Progenitor cell of endocrine pancreas (in vitro differentiated cells): ENCODE results near the gene MAFF. TPM values are rescaled to one million over a fixed set of nuclear protein-coding genes. Genes with fewer than 3 reads are reported as not detected.

Experiments used
- DNase-seq: peaks from one replicate; pipeline ENCODE4 v3.0.0; 2021; ENCODE audit warnings: low spot score; ENCODE audit not compliant: unreplicated experiment
- H3K27ac Mint-ChIP-seq: 2 replicates; pipeline ENCODE4 v1.8.0; 2021; ENCODE audit warnings: mild to moderate bottlenecking, moderate library complexity, mixed read lengths
- H3K27me3 Mint-ChIP-seq: 2 replicates; pipeline ENCODE4 v1.8.0; 2021; ENCODE audit warnings: mixed read lengths
- H3K36me3 Mint-ChIP-seq: 2 replicates; pipeline ENCODE4 v1.8.0; 2022; ENCODE audit warnings: mixed read lengths; ENCODE audit not compliant: insufficient read depth
- H3K4me1 Mint-ChIP-seq: 2 replicates; pipeline ENCODE4 v1.8.0; 2021; ENCODE audit warnings: low read depth, mixed read lengths
- H3K4me3 Mint-ChIP-seq: 2 replicates; pipeline ENCODE4 v1.8.0; 2021; ENCODE audit warnings: low read depth, mild to moderate bottlenecking, moderate library complexity, mixed read lengths
- H3K9me3 Mint-ChIP-seq: 2 replicates; pipeline ENCODE4 v1.8.0; 2021; ENCODE audit warnings: low read depth, mixed read lengths
- total RNA-seq: library from RNA; stranded (reverse); gene quantifications from 2 replicates; pipeline ENCODE4 v1.2.1, GENCODE V29; 2021
- TF ChIP-seq, protein P1 (sequence below): fragments of 200-600 bp; sonication (generic); IDR thresholded peaks from one replicate; pipeline ENCODE4 v1.5.0; 2021; ENCODE audit warnings: antibody characterized with exemption, mild to moderate bottlenecking; ENCODE audit not compliant: unreplicated experiment

The MAFF gene
- total RNA-seq, 1 donor from 2014 or later: 8.4 TPM

DNA sequence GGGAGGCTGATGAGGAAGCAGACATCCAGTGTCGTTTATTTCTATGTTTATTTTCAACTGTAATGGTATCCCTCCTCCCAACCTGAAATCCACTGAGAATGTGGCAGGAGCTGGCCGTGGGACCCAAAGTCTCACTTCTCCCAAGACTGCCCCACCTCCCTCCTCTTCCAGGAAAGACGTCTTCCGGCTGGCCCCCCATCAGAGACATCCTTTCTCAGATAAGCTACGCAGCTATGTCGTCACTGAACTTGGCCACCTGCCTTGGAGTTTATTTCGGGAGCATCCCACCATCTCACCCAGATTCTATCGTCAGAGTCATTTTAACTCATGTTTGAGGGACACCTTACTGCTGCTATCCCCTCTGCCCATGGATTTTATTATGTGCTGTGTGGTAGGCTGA, 57.1 kb downstream of the MAFF start:
- Mint-ChIP-seq H3K27ac (no peak overlapping the region), H3K36me3 (peaks cover 4% of the 10 kb centered on the region), H3K27me3 (no peaks in the 10 kb centered on the region), H3K4me1 (peaks cover 25% of the 10 kb centered on the region), H3K4me3 (no peak overlapping the region), H3K9me3 (no peaks in the 10 kb centered on the region)
- no peak for DNase-seq
- TF ChIP-seq, protein P1, sequence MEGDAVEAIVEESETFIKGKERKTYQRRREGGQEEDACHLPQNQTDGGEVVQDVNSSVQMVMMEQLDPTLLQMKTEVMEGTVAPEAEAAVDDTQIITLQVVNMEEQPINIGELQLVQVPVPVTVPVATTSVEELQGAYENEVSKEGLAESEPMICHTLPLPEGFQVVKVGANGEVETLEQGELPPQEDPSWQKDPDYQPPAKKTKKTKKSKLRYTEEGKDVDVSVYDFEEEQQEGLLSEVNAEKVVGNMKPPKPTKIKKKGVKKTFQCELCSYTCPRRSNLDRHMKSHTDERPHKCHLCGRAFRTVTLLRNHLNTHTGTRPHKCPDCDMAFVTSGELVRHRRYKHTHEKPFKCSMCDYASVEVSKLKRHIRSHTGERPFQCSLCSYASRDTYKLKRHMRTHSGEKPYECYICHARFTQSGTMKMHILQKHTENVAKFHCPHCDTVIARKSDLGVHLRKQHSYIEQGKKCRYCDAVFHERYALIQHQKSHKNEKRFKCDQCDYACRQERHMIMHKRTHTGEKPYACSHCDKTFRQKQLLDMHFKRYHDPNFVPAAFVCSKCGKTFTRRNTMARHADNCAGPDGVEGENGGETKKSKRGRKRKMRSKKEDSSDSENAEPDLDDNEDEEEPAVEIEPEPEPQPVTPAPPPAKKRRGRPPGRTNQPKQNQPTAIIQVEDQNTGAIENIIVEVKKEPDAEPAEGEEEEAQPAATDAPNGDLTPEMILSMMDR: no peak

DNA sequence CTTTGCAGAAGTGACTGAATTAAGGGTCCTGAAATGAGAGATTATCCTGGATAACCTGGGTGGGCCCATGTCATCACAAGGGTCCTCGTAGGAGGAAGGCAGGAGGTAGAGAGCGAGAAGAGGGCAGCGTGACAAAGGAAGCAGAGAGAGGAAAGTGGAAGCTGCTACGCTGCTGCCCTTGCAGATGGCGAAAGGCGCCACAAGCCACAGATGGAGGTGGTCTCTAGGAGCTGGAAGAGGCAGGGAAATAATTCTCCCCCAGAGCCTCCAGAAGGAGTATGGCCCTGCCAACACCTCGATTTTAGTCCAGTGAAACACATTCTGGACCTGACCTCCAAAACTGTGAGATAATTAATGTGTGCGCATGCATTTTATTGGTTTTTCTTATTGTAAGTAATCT, 57.6 kb downstream of the MAFF start:
- Mint-ChIP-seq H3K4me3 (no peak overlapping the region), H3K27ac (no peak overlapping the region), H3K9me3 (no peaks in the 10 kb centered on the region), H3K4me1 (peaks cover 25% of the 10 kb centered on the region), H3K27me3 (no peaks in the 10 kb centered on the region), H3K36me3 (peaks cover 4% of the 10 kb centered on the region)
- TF ChIP-seq, protein P1: no peak
- no peak for DNase-seq

DNA sequence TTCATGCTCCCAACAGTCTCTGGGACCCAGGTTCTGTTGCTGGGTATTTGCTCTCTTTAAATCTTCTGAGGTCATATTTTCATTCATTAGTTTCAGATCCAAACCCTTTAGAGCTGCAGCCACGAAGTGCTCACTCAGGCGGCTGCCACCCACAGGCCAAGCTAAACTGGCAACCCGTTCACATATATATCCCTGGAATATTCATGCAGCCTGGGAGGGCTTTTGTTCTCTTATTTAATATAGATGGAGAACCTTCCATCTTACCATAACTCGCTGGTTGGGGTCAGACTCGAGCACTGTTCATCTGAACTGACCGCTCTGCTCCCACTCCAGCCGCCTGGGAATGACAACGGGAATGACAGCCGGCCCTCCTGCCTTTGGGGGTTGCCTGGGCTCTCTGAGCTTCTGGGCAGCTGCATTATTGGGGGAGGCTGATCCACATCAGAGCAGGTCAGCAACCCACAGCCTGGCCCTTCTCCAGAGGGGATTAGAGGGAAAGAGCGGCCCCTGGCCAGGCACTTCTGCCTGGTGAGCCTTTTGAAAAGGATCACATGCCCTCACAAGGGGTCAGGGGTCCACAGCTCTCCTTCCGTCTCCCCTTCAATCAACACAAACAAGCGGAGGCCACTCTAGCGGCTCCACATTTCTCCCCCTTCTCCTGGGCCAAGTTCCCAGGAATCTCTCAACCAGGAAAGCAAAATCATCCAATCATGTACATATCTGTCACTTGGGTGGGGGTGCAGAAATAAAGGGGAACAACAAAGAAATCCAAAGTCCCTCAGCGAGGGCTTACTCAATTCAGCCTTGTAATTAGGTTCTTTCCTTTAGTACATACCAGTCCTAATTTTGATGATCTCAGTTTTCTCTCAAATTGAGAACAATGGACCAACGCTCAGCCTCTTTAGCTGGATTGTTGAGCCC, 59.2 kb downstream of the MAFF start:
- H3K36me3 Mint-ChIP-seq: peaks cover 4% of the 10 kb centered on the region
- no peak overlapping the region for H3K4me3 Mint-ChIP-seq
- DNase-seq: no peak
- H3K4me1 Mint-ChIP-seq: peaks cover 25% of the 10 kb centered on the region
- H3K9me3 Mint-ChIP-seq: no peaks in the 10 kb centered on the region
- TF ChIP-seq, protein P1: no peak
- H3K27ac Mint-ChIP-seq: peak overlapping the region; percentile 62
- H3K27me3 Mint-ChIP-seq: no peaks in the 10 kb centered on the region

DNA sequence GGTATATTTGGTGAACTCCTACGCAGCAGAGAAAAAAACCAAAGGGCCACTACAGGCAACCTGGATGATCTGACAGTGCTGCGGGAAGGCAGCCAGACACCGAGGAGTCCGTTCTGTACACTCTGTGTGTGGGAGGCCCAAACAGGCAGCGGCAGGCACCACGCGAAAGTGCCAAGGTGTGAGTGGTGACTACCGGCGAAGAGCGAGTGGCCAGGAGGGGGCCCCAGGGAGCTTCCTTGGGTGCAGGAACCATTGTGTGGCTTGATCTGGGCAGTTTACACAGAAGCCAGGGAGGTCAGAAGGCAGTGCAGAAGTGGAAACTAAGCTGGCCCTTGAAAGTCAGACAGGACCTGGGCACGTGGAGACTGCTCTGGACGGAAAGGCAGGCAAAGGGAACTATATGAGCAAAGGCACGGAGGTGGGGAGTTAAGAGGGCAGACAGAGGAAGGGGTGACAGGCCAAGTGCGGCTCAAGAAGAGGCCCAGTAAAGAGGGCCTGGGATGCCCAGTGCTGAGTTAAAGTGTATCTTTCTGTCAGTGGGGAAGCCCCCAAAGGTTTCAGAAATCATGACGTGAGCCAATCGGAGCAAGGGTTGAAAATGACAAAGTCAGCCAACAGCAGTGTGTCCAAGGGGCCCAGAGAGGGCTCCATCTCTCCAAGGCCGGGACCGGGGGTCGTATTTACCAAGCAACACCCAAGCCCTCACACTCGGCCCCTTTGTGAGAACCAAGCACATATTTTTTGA, 60.4 kb downstream of the MAFF start:
- H3K4me3 Mint-ChIP-seq: no peak overlapping the region
- peaks cover 4% of the 10 kb centered on the region for H3K36me3 Mint-ChIP-seq
- no peak for DNase-seq
- H3K27me3 Mint-ChIP-seq: no peaks in the 10 kb centered on the region
- H3K9me3 Mint-ChIP-seq: no peaks in the 10 kb centered on the region
- TF ChIP-seq, protein P1: peak; percentile 55
- peaks cover 28% of the 10 kb centered on the region for H3K4me1 Mint-ChIP-seq
- H3K27ac Mint-ChIP-seq: peak overlapping the region; percentile 86

DNA sequence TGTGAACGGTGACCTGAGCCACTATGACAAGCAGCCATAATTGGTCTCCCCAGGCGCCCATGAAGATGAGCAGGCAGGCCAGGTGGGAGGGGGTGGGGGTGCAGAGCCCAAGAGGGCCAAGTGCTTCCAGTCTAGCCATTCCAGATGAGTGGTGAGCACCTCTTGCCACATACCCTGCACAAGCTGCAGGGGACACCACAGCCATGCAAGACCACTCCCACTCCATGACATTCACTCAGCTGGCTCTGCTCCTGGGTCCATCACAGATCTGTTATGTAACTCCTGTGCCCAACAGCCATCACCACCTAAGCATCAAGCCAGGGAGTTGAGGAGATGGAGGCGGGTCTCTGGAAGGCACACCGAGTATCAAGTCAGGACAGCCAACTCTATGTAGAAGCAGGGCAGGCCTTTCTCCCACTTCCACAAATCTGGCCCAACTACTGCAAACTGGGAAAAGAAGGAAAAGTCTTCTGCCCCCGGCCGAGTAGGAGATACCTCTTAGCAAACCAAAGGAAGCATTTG, 62.6 kb downstream of the MAFF start:
- TF ChIP-seq, protein P1: no peak
- Mint-ChIP-seq H3K4me3 (no peak overlapping the region), H3K9me3 (no peaks in the 10 kb centered on the region), H3K36me3 (peaks cover 4% of the 10 kb centered on the region), H3K27ac (no peak overlapping the region), H3K4me1 (peaks cover 19% of the 10 kb centered on the region), H3K27me3 (no peaks in the 10 kb centered on the region)
- no peak for DNase-seq
